ENCODE data around the gene SHTN1. TPM values are rescaled to one million over a fixed set of nuclear protein-coding genes. Genes with fewer than 3 reads are reported as not detected.

The SHTN1 gene
- total RNA-seq, 1 experiment from 2014 or later: 67.8 TPM

DNA sequence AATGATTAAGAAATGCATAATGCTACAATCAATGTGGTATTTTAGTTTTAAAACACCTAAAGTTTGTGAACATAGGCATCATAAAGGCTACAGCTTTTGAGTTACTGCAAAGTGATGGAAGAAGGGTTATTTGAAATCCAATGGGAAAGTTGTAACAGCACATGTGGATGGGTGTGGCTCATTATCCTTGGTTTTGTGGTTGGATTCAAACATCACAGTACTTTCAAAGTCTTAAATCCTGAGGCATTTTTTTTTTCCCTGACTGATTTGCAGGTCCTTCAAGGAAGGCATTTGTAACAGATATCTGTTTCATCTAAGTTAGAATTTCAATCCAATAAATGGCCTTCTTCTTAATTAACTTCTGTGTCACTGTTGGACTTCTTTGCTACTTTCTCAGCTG, 9.8 kb upstream of the SHTN1 start:
- no peak overlapping the region for H3K27ac ChIP-seq (ENCODE audit: low read length)
- intact Hi-C loops (cut with micrococcal nuclease; ENCODE audit: unreplicated experiment): no loop called here
- ATAC-seq: no peak
- H3K4me3 ChIP-seq (ENCODE audit: low read depth in 2 of 2, low read length in 2 of 2): no peak overlapping the region
- no peak for DNase-seq (ENCODE audit: low read depth, low spot score)
- TF ChIP-seq SIN3A (IDR thresholded peaks at IDR 0.05; ENCODE audit: borderline replicate concordance, insufficient read depth, low read depth, low read length) (no peak), TCF7L2 (IDR thresholded peaks at IDR 0.05; ENCODE audit: low read depth, low read length) (no peak), POLR2AphosphoS5 (IDR thresholded peaks at IDR 0.05; ENCODE audit: low read depth, low read length) (no peak)
- TF ChIP-seq, protein P1, sequence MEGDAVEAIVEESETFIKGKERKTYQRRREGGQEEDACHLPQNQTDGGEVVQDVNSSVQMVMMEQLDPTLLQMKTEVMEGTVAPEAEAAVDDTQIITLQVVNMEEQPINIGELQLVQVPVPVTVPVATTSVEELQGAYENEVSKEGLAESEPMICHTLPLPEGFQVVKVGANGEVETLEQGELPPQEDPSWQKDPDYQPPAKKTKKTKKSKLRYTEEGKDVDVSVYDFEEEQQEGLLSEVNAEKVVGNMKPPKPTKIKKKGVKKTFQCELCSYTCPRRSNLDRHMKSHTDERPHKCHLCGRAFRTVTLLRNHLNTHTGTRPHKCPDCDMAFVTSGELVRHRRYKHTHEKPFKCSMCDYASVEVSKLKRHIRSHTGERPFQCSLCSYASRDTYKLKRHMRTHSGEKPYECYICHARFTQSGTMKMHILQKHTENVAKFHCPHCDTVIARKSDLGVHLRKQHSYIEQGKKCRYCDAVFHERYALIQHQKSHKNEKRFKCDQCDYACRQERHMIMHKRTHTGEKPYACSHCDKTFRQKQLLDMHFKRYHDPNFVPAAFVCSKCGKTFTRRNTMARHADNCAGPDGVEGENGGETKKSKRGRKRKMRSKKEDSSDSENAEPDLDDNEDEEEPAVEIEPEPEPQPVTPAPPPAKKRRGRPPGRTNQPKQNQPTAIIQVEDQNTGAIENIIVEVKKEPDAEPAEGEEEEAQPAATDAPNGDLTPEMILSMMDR (IDR thresholded peaks at IDR 0.05): no peak
- TF ChIP-seq, protein P2, sequence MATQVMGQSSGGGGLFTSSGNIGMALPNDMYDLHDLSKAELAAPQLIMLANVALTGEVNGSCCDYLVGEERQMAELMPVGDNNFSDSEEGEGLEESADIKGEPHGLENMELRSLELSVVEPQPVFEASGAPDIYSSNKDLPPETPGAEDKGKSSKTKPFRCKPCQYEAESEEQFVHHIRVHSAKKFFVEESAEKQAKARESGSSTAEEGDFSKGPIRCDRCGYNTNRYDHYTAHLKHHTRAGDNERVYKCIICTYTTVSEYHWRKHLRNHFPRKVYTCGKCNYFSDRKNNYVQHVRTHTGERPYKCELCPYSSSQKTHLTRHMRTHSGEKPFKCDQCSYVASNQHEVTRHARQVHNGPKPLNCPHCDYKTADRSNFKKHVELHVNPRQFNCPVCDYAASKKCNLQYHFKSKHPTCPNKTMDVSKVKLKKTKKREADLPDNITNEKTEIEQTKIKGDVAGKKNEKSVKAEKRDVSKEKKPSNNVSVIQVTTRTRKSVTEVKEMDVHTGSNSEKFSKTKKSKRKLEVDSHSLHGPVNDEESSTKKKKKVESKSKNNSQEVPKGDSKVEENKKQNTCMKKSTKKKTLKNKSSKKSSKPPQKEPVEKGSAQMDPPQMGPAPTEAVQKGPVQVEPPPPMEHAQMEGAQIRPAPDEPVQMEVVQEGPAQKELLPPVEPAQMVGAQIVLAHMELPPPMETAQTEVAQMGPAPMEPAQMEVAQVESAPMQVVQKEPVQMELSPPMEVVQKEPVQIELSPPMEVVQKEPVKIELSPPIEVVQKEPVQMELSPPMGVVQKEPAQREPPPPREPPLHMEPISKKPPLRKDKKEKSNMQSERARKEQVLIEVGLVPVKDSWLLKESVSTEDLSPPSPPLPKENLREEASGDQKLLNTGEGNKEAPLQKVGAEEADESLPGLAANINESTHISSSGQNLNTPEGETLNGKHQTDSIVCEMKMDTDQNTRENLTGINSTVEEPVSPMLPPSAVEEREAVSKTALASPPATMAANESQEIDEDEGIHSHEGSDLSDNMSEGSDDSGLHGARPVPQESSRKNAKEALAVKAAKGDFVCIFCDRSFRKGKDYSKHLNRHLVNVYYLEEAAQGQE (IDR thresholded peaks at IDR 0.05; ENCODE audit: insufficient read depth in 1 of 2, low read depth in 2 of 2, low read length in 1 of 2): no peak
- ChIA-PET POLR2A (no interaction called here), CTCF (interaction anchor here (0.7 kb wide), 2 partner anchors 23 to 26 kb away, joined by 3 read pairs; no protein-coding TSS in a partner anchor)
- no peaks in the 10 kb centered on the region for H3K4me1 ChIP-seq (ENCODE audit: control insufficient read depth, insufficient read depth, low read length)
- H3K9me3 ChIP-seq (ENCODE audit: control insufficient read depth, insufficient read depth, low read depth, low read length): no peaks in the 10 kb centered on the region
- in situ Hi-C loops (cut with HindIII; ENCODE audit: low pct_unique_long_range_greater_than_20kb, low sequenced_read_pairs): no loop called here
- no peaks in the 10 kb centered on the region for H3K36me3 ChIP-seq (ENCODE audit: control insufficient read depth, insufficient read depth, low read length)
- BruUV-seq (replicated peaks): no TSS peak
- H3K27me3 ChIP-seq (ENCODE audit: control insufficient read depth, insufficient read depth, low read length): no peaks in the 10 kb centered on the region

DNA sequence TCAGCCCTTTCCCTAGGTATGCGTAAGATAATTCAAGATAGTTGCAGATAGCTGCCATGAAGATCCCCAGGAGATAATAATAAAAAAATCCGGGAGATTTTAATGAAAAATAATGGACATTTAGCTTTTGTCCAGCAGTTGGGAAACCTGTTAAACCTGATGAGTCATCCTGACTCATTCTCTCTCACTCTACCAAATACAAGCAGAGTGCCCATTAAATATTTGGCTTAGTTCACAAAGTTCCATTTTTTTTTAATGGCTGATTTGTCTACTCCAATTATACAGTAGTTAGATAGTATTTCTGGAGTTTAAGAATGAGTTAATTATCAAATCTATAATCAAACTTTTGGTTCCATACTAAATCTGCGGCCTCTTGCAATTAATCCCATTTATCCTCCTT, 2.1 kb upstream of the SHTN1 start:
- H3K27ac ChIP-seq (ENCODE audit: low read length): peak overlapping the region; percentile 83
- peak; percentile 15 for DNase-seq (ENCODE audit: low read depth, low spot score)
- intact Hi-C loops (cut with micrococcal nuclease; ENCODE audit: unreplicated experiment) (loop anchor here (5.0 kb wide), 1 partner anchor 160 kb away; no protein-coding TSS in a partner anchor), in situ Hi-C loops (cut with HindIII; ENCODE audit: low pct_unique_long_range_greater_than_20kb, low sequenced_read_pairs) (no loop called here)
- peak overlapping the region; percentile 75 to 84; a peak in 2 of 4 replicates for H3K4me3 ChIP-seq (ENCODE audit: low read depth in 2 of 2, low read length in 2 of 2)
- no peaks in the 10 kb centered on the region for H3K27me3 ChIP-seq (ENCODE audit: control insufficient read depth, insufficient read depth, low read length)
- CTCF ChIA-PET: interaction anchor here (0.6 to 0.7 kb wide), 2 partner anchors 15 to 165 kb away, joined by 4 to 5 read pairs; no protein-coding TSS in a partner anchor
- H3K36me3 ChIP-seq (ENCODE audit: control insufficient read depth, insufficient read depth, low read length): no peaks in the 10 kb centered on the region
- ATAC-seq: no peak
- no peaks in the 10 kb centered on the region for H3K9me3 ChIP-seq (ENCODE audit: control insufficient read depth, insufficient read depth, low read depth, low read length)
- POLR2A ChIA-PET: interaction anchor here (0.6 kb wide), 2 partner anchors 78 to 168 kb away, joined by 3 to 5 read pairs; no protein-coding TSS in a partner anchor
- BruUV-seq (replicated peaks): no TSS peak
- no peak for TF ChIP-seq SIN3A (IDR thresholded peaks at IDR 0.05; ENCODE audit: borderline replicate concordance, insufficient read depth, low read depth, low read length)
- TF ChIP-seq POLR2AphosphoS5 (IDR thresholded peaks at IDR 0.05; ENCODE audit: low read depth, low read length): no peak
- TF ChIP-seq, protein P1 (IDR thresholded peaks at IDR 0.05): no peak
- TF ChIP-seq TCF7L2 (IDR thresholded peaks at IDR 0.05; ENCODE audit: low read depth, low read length): no peak
- TF ChIP-seq, protein P2 (IDR thresholded peaks at IDR 0.05; ENCODE audit: insufficient read depth in 1 of 2, low read depth in 2 of 2, low read length in 1 of 2): no peak
- peaks cover 27% of the 10 kb centered on the region for H3K4me1 ChIP-seq (ENCODE audit: control insufficient read depth, insufficient read depth, low read length)
